Right lobe of liver (tissue), 6 donors: ENCODE results near the gene CCDC178. TPM values are rescaled to one million over a fixed set of nuclear protein-coding genes. Genes with fewer than 3 reads are reported as not detected.
"Not testable (repeated sequence)": the region's sequence is repeated elsewhere in the genome, so short reads cannot be mapped to it uniquely, and the experiment has no call there.

Experiments
- ATAC-seq, 4 donors: fragments of 200-7000 bp; cut with Tn5 transposase; one replicate each; pipeline ENCODE4 v1.9.1; 2020; ENCODE audit warnings: mild to moderate bottlenecking in 4 of 4, moderate library complexity in 4 of 4
- DNase-seq, 3 donors: peaks; one replicate each; pipeline ENCODE4 v3.0.0-alpha.2; 2020
- H3K27ac ChIP-seq, 3 donors: fragments of 200-600 bp; one replicate each; pipeline ENCODE4 v1.8.0; 2022
- H3K27me3 ChIP-seq, 2 donors: fragments of 200-600 bp; one replicate each; pipeline ENCODE4 v1.8.0; 2022
- H3K36me3 ChIP-seq, 4 donors: fragments of 200-600 bp; sonication (generic) in 1 of 4; one replicate each; pipeline versions ENCODE4 v1.5.1 to v1.8.0; 2017 to 2022; ENCODE audit warnings: control low read depth in 1 of 4
- H3K4me1 ChIP-seq, 4 donors: fragments of 200-600 bp; sonication (generic) in 1 of 4; one replicate each; pipeline versions ENCODE4 v1.5.1 to v1.8.0; 2017 to 2022; ENCODE audit warnings: control low read depth in 1 of 4
- H3K4me3 ChIP-seq, 3 donors: fragments of 200-600 bp; one replicate each; pipeline ENCODE4 v1.8.0; 2022
- H3K9me3 ChIP-seq, 4 donors: fragments of 200-600 bp; sonication (generic) in 1 of 4; one replicate each; pipeline versions ENCODE4 v1.5.1 to v1.8.0; 2017 to 2022; ENCODE audit warnings: control low read depth in 1 of 4
- POLR2A ChIP-seq: fragments of 450-650 bp; IDR thresholded peaks from one replicate; pipeline ENCODE4 v1.6.1; 2017; ENCODE audit warnings: antibody characterized with exemption, mild to moderate bottlenecking
- WGBS: methylation state at CpG from one replicate; pipeline ENCODE4 v1.1.6; 2018; ENCODE audit warnings: low coverage, low lambda C conversion rate; ENCODE audit not compliant: insufficient coverage; ENCODE audit errors: missing lambda C conversion rate; 5-methylcytosine and 5-hydroxymethylcytosine counted together
- intact Hi-C, 2 donors: fragments of 100-400 bp; cut with DNase I; formaldehyde crosslinking; loops; one replicate each; pipeline versions ENCODE4 v1.11.2 to v1.14.1; 2022
- total RNA-seq, 6 experiments: library from RNA; depleted of rRNA in 2 of 6; stranded (reverse); fragments of >200 nt in 2 of 6; fragmentation: NEBNext Ultra II Directional in 3 of 6; extraction: Animal tissue kit (Norgen Biotek cat#: 25700) in 3 of 6; gene quantifications; one replicate each; pipeline versions ENCODE4 v1.1.0 to v1.2.4, GENCODE V29; 2016 to 2023
- TF ChIP-seq, protein P1 (sequence below), 4 donors: fragments of 200-600 bp in 3 of 4; fragments of 450-650 bp in 1 of 4; IDR thresholded peaks; one replicate each; pipeline versions ENCODE4 v1.5.1 to v1.8.0; 2016 to 2022; ENCODE audit warnings: antibody characterized with exemption in 4 of 4, mild to moderate bottlenecking in 2 of 4
- donor health status: DM: no; HTN: yes; CAD: no.
- donor health status: DM: no; HTN: no; CAD: no.
- donor health status: DM: no; HTN: no; CAD: no.
- donor health status: DM: no; HTN: yes; CAD: no.
- donor health status: DM: no; HTN: yes; CAD: no.

The CCDC178 gene
- total RNA-seq, 6 experiments from 2014 or later = not detected

GRCh38 chr18:32958746-32959145 lies 481.8 kb downstream of the CCDC178 start:
- 30% methylated on average over 1 of the region's 1 CpG for WGBS
- ATAC-seq = no peak
- Histone ChIP-seq H3K4me3 (no peak overlapping the region), H3K4me1 (no peaks in the 10 kb centered on the region), H3K27ac (no peak overlapping the region), H3K36me3 (no peaks in the 10 kb centered on the region), H3K27me3 (no peaks in the 10 kb centered on the region), H3K9me3 (no peaks in the 10 kb centered on the region)
- DNase-seq = no peak
- intact Hi-C loops = no loop called here
- TF ChIP-seq POLR2A = no peak
- TF ChIP-seq, protein P1, sequence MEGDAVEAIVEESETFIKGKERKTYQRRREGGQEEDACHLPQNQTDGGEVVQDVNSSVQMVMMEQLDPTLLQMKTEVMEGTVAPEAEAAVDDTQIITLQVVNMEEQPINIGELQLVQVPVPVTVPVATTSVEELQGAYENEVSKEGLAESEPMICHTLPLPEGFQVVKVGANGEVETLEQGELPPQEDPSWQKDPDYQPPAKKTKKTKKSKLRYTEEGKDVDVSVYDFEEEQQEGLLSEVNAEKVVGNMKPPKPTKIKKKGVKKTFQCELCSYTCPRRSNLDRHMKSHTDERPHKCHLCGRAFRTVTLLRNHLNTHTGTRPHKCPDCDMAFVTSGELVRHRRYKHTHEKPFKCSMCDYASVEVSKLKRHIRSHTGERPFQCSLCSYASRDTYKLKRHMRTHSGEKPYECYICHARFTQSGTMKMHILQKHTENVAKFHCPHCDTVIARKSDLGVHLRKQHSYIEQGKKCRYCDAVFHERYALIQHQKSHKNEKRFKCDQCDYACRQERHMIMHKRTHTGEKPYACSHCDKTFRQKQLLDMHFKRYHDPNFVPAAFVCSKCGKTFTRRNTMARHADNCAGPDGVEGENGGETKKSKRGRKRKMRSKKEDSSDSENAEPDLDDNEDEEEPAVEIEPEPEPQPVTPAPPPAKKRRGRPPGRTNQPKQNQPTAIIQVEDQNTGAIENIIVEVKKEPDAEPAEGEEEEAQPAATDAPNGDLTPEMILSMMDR (IDR thresholded peaks at IDR 0.05) = no peak

GRCh38 chr18:32956591-32957315 lies 483.8 kb downstream of the CCDC178 start:
- TF ChIP-seq POLR2A = no peak
- TF ChIP-seq, protein P1 (IDR thresholded peaks at IDR 0.05) = no peak

GRCh38 chr18:32952318-32952717 lies 488.2 kb downstream of the CCDC178 start:
- ATAC-seq, H3K36me3 ChIP-seq, H3K4me3 ChIP-seq, H3K27me3 ChIP-seq, H3K27ac ChIP-seq, DNase-seq, H3K9me3 ChIP-seq, H3K4me1 ChIP-seq, intact Hi-C loops: not testable (repeated sequence)
- no CpG with 5 or more reads among the region's 2 CpGs for WGBS

More at GRCh38 chr18:32956591-32957315, 483.8 kb downstream of the CCDC178 start:
- WGBS = 36% methylated on average over 3 of the region's 3 CpGs
- no peaks in the 10 kb centered on the region for H3K9me3 ChIP-seq
- H3K27ac ChIP-seq = no peak overlapping the region
- no peak overlapping the region for H3K4me3 ChIP-seq
- H3K36me3 ChIP-seq = no peaks in the 10 kb centered on the region
- no peak for DNase-seq
- intact Hi-C loops = no loop called here
- no peak for ATAC-seq
- H3K4me1 ChIP-seq = no peaks in the 10 kb centered on the region
- no peaks in the 10 kb centered on the region for H3K27me3 ChIP-seq

- Histone ChIP-seq H3K36me3 (no peaks in the 10 kb centered on the region), H3K4me3 (no peak overlapping the region), H3K9me3 (no peaks in the 10 kb centered on the region), H3K27me3 (no peaks in the 10 kb centered on the region), H3K27ac (no peak overlapping the region), H3K4me1 (no peaks in the 10 kb centered on the region)
- DNase-seq = no peak
- intact Hi-C loops = no loop called here
- TF ChIP-seq, protein P1 (IDR thresholded peaks at IDR 0.05) = no peak
- TF ChIP-seq POLR2A = no peak
- ATAC-seq = no peak
- 55% methylated on average over 5 of the region's 5 CpGs for WGBS
Measured at GRCh38 chr18:32937597-32937996, 502.9 kb downstream of the CCDC178 start.

DNA sequence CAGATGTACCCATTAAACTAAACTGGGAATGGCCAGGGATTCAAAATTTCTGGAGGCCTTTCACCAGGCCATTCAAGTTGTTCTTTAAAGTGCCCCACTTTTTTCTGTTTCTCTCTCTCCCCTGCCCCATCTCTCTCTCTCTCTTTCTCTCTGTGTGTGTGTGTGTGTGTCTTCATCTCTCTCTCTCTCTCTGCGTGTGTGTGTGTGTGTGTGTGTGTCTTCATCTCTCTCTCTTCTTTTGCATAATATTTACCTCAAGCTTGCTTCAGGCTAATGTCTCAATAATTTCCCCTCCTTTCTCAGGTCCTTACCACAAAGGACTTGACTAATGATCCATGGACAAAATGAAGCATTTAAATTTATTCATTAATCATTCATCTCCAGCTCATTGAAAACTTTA lies 503.5 kb downstream of the CCDC178 start:
- intact Hi-C loops = no loop called here
- TF ChIP-seq POLR2A = no peak
- TF ChIP-seq, protein P1 (IDR thresholded peaks at IDR 0.05) = no peak
- no peak for ATAC-seq
- DNase-seq = no peak
- Histone ChIP-seq H3K27me3 (no peaks in the 10 kb centered on the region), H3K36me3 (no peaks in the 10 kb centered on the region), H3K4me1 (no peaks in the 10 kb centered on the region), H3K27ac (no peak overlapping the region), H3K4me3 (no peak overlapping the region), H3K9me3 (no peaks in the 10 kb centered on the region)
- 0% methylated on average over 1 of the region's 1 CpG for WGBS
